Lower lobe of right lung (tissue), 2 donors: ENCODE data around the gene PADI3. TPM values are rescaled to one million over a fixed set of nuclear protein-coding genes. Genes with fewer than 3 reads are reported as not detected.

ENCODE experiments used
- ATAC-seq, 2 donors: fragments of 200-7000 bp; cut with Tn5 transposase; one replicate each; pipeline ENCODE4 v1.9.1; 2020 to 2022; ENCODE audit warnings: mild to moderate bottlenecking in 2 of 2, moderate library complexity in 2 of 2
- DNase-seq: peaks from one replicate; pipeline ENCODE4 v3.0.0-alpha.2; 2020
- H3K27ac ChIP-seq: fragments of 200-600 bp; one replicate; pipeline ENCODE4 v1.8.0; 2022
- H3K27me3 ChIP-seq: fragments of 200-600 bp; one replicate; pipeline ENCODE4 v1.8.0; 2022; ENCODE audit warnings: low read depth
- H3K36me3 ChIP-seq: fragments of 200-600 bp; one replicate; pipeline ENCODE4 v1.8.0; 2022; ENCODE audit warnings: mild to moderate bottlenecking
- H3K4me1 ChIP-seq: fragments of 200-600 bp; one replicate; pipeline ENCODE4 v1.8.0; 2022
- H3K4me3 ChIP-seq: fragments of 200-600 bp; one replicate; pipeline ENCODE4 v1.8.0; 2022; ENCODE audit warnings: mild to moderate bottlenecking
- H3K9me3 ChIP-seq: fragments of 200-600 bp; one replicate; pipeline ENCODE4 v1.8.0; 2022
- intact Hi-C: fragments of 100-400 bp; cut with DNase I; formaldehyde crosslinking; loops from one replicate; pipeline ENCODE4 v1.11.0; 2022
- total RNA-seq: library from RNA; stranded (reverse); fragmentation: NEBNext Ultra II Directional; extraction: Animal tissue kit (Norgen Biotek cat#: 25700); gene quantifications from one replicate; pipeline ENCODE4 v1.2.1, GENCODE V29; 2021
- TF ChIP-seq, protein P1 (sequence below): fragments of 200-600 bp; IDR thresholded peaks from one replicate; pipeline ENCODE4 v1.8.0; 2022; ENCODE audit warnings: antibody characterized with exemption, mild to moderate bottlenecking
- donor health status: DM: no; HTN: yes; CAD: no; lungs with severe emphysema.

The PADI3 gene
- total RNA-seq, 1 donor from 2014 or later: not detected

DNA sequence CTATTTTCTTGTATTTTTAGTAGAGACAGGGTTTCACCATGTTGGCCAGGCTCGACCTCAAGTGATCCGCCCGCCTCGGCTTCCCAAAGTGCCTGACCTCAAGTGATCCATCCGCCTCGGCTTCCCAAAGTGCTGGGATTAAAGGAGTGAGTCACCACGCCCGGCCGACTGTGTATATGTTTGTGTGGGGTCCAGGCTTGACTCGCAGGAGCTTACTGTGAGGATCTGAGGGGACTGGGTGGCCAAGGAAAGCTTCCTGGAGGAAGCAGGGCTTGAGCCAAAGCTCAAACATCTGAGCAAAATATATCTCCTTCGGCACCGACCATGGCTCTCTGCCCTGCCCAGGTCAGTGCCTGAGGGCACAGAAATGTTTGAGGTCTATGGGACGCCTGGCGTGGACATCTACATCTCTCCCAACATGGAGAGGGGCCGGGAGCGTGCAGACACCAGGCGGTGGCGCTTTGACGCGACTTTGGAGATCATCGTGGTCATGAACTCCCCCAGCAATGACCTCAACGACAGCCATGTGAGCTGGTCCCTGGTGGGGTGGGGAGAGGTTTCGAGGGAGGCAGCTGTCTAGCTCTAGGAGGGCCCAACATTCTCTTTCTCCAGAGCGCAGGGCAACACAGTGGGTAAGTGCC is 10.5 kb downstream of the PADI3 start:
- intact Hi-C loops: no loop called here

DNA sequence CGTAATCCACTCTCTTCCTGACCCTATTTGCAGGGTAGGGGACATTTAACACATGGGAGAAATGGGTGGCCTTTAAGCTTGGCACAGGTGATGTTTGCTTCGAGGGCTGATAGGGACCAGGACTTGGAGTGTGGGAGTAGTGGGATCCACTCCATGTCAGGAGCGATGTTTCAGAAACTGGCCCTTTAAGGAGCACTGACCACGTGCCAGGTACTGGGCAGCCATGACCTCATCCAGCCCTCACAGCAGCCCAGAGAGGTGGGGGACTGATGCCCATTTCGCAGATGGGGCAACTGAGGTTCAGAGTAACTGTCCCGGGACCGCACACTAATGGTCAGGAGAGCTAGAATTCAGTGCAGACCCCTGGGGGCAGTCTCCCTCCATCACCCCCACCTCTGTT is 11.4 kb downstream of the PADI3 start:
- Histone ChIP-seq H3K27me3 (peaks cover 21% of the 10 kb centered on the region), H3K36me3 (no peaks in the 10 kb centered on the region), H3K4me3 (no peak overlapping the region), H3K27ac (no peak overlapping the region), H3K9me3 (no peaks in the 10 kb centered on the region), H3K4me1 (no peaks in the 10 kb centered on the region)
- TF ChIP-seq, protein P1, sequence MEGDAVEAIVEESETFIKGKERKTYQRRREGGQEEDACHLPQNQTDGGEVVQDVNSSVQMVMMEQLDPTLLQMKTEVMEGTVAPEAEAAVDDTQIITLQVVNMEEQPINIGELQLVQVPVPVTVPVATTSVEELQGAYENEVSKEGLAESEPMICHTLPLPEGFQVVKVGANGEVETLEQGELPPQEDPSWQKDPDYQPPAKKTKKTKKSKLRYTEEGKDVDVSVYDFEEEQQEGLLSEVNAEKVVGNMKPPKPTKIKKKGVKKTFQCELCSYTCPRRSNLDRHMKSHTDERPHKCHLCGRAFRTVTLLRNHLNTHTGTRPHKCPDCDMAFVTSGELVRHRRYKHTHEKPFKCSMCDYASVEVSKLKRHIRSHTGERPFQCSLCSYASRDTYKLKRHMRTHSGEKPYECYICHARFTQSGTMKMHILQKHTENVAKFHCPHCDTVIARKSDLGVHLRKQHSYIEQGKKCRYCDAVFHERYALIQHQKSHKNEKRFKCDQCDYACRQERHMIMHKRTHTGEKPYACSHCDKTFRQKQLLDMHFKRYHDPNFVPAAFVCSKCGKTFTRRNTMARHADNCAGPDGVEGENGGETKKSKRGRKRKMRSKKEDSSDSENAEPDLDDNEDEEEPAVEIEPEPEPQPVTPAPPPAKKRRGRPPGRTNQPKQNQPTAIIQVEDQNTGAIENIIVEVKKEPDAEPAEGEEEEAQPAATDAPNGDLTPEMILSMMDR: no peak
- intact Hi-C loops: no loop called here
- DNase-seq (no peak), ATAC-seq (no peak)

More for the DNA sequence above, 10.5 kb downstream of the PADI3 start:
- ATAC-seq (no peak), DNase-seq (no peak)
- Histone ChIP-seq H3K9me3 (no peaks in the 10 kb centered on the region), H3K27ac (no peak overlapping the region), H3K36me3 (no peaks in the 10 kb centered on the region), H3K4me3 (no peak overlapping the region), H3K4me1 (no peaks in the 10 kb centered on the region), H3K27me3 (peaks cover 21% of the 10 kb centered on the region)
- TF ChIP-seq, protein P1: no peak

DNA sequence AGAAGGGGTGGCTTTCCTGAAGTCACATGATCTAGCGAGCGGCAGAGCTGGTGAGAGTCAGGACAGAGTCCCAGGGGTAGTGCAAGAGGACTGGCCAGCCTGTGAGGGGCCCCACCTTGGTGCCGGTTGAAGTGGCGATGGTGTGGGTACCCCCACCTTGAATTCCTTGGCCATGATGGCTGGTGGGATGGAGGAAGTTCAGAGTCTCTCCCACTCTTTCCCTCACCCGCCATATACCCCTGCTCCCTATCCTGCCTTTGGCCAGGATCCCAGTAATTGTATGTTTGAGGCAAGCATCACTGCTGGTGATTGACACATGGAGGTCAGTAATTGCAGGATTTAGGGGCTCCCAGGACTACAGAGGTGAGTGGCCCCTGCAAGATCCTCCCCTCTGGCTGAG is 11.8 kb downstream of the PADI3 start:
- H3K9me3 ChIP-seq: no peaks in the 10 kb centered on the region
- intact Hi-C loops: no loop called here
- no peak overlapping the region for H3K27ac ChIP-seq
- TF ChIP-seq, protein P1: no peak
- no peak overlapping the region for H3K4me3 ChIP-seq
- H3K36me3 ChIP-seq: no peaks in the 10 kb centered on the region
- no peak for DNase-seq
- no peak for ATAC-seq
- peaks cover 21% of the 10 kb centered on the region for H3K27me3 ChIP-seq
- H3K4me1 ChIP-seq: no peaks in the 10 kb centered on the region

DNA sequence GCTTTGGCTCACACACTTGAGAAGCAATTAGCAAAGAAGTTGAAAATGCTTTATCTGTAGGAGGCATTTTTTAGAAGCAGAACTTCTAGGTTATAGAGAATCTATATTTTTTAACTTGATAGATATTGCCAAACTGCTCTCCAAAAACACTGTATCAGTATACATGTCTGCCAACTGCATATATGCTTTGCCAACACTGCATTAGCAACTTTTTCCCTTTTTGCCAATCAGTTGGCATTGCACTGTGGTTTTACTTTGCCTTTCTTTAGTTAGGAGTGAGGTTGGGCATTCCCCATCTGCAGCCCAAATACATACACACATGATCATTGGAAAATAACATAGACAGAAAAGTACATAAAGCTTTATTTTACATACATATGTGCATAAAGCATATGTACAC is 15.0 kb downstream of the PADI3 start:
- Histone ChIP-seq H3K4me3 (no peak overlapping the region), H3K27ac (no peak overlapping the region), H3K4me1 (no peaks in the 10 kb centered on the region), H3K36me3 (no peaks in the 10 kb centered on the region), H3K9me3 (no peaks in the 10 kb centered on the region), H3K27me3 (peaks cover 10% of the 10 kb centered on the region)
- no peak for DNase-seq
- intact Hi-C loops: no loop called here
- TF ChIP-seq, protein P1: no peak
- no peak for ATAC-seq

DNA sequence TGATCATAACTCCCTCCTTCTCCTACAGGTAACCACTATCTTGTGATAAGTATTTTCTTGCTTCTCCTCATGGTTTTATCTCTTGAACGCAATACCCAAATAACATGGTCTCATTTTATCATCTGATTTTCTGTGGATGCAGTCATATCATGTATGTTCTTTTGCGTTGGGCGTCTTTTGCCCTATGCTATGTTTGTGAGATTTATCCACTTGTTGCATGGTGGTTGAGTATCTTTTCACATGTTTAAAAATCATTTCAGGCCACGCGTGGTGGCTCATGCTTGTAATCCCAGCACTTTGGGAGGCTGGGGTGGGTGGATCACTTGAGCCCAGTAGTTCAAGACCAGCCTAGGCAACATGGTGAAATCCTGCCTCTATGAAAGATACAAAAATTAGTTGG is 15.6 kb downstream of the PADI3 start:
- intact Hi-C loops: no loop called here
- DNase-seq: no peak

More for the DNA sequence above, 15.6 kb downstream of the PADI3 start:
- TF ChIP-seq, protein P1: no peak
- Histone ChIP-seq H3K36me3 (no peaks in the 10 kb centered on the region), H3K4me3 (no peak overlapping the region), H3K4me1 (no peaks in the 10 kb centered on the region), H3K27ac (no peak overlapping the region), H3K9me3 (no peaks in the 10 kb centered on the region), H3K27me3 (peaks cover 7% of the 10 kb centered on the region)
- ATAC-seq: no peak
